ENCODE data around the gene PTP4A1.
"Not testable (repeated sequence)": the region's sequence is repeated elsewhere in the genome, so short reads cannot be mapped to it uniquely, and the experiment has no call there.

The PTP4A1 gene

DNA sequence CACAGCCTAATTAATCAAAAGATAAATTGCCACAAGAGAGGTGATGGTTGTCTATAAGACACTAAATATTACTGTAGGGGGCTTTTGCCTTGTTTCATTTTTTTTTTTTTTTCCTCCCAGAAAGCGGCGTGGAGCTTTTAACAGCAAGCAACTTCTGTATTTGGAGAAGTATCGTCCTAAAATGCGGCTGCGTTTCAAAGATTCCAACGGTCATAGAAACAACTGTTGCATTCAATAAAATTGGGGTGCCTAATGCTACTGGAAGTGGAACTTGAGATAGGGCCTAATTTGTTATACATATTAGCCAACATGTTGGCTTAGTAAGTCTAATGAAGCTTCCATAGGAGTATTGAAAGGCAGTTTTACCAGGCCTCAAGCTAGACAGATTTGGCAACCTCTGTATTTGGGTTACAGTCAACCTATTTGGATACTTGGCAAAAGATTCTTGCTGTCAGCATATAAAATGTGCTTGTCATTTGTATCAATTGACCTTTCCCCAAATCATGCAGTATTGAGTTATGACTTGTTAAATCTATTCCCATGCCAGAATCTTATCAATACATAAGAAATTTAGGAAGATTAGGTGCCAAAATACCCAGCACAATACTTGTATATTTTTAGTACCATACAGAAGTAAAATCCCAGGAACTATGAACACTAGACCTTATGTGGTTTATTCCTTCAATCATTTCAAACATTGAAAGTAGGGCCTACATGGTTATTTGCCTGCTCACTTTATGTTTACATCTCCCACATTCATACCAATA, 7.8 kb downstream of the PTP4A1 start:
- FAIRE-seq: no peak
- DNase-seq (ENCODE audit: extremely low spot score, insufficient read length, low read depth): no peak

DNA sequence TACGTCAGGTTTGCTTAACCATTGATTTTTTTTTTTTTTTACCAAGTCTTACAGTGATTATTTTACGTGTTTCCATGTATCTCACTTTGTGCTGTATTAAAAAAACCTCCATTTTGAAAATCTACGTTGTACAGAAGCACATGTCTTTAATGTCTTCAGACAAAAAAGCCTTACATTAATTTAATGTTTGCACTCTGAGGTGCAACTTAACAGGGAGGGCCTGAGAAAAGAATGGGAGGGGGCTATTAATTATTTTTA, 8.4 kb downstream of the PTP4A1 start:
- no peak for FAIRE-seq
- DNase-seq (ENCODE audit: extremely low spot score, insufficient read length, low read depth): no peak

DNA sequence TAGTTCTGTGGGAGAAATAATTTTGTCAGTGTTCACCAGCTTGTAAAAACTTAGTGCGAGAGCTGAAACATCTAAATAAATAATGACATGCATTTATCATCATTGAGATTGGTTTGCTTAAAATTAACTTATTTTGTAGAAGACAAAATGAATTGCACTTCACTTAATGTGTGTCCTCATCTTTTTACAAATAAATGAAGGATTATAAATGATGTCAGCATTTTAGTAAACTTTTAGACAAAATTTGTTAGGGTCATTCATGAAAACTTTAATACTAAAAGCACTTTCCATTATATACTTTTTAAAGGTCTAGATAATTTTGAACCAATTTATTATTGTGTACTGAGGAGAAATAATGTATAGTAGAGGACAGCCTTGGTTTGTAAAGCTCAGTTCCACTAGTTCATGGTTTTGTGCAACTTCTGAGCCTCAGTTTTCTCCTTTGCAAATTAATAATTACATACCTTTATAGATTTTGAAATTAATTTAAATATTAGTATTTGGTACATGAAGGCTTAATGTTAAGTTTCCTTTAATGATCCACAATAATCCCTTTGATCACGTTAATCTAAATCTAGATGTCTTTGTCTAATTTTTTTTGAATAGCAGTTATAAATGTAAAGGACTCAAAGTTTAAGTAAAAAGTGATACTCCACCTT, 9.2 kb downstream of the PTP4A1 start:
- DNase-seq (ENCODE audit: extremely low spot score, insufficient read length, low read depth) (no peak), FAIRE-seq (no peak)

DNA sequence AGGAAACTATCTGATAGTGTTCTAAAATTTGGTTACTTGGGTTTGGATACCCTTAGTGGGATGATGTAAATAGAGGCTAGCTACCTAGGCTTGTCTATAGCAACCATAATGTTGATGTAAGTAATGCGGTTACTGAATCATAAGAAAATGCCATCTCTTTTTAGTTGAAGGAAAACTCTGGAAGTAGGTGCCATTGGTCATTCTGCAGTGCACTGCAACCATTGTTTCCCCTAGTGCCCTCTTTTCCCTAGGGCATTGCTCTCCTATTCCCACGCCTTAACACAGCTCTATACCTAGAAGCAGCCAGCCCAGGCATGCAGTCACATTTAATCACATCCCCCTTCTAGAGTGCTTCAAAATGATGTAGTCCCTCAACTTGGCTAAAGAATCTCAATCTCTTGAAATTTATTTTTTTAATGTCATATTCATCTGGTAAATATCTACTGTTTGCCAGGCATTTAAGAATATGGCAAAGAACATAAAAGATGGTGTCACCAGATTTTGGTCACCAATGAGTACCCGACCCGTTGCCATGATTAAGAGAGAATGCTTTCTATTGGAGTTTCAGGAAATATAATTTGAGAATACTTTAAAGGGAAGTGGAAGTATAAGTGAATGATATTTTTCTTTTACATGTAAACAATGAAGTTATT, 10.4 kb downstream of the PTP4A1 start:
- DNase-seq (ENCODE audit: extremely low spot score, insufficient read length, low read depth) (no peak), FAIRE-seq (no peak)

DNA sequence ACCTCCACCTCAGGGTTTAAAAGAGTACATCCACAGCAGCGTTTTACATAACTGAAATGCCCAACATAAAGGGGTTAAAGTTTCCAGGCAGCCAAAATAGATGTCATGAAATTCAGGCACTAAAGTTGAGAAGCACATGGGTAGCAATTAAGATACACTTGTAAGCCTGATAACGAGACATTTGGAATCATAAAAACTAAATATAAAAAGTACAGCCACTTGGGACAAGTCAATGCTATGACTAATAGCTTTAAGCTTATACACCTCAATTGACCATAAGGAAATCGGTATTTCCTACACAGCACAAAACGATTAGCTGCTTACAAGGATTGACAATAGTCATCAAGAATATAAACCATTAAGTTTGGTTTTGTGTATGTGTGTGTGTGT, 11.8 kb downstream of the PTP4A1 start:
- no peak for FAIRE-seq
- DNase-seq (ENCODE audit: extremely low spot score, insufficient read length, low read depth): no peak

DNA sequence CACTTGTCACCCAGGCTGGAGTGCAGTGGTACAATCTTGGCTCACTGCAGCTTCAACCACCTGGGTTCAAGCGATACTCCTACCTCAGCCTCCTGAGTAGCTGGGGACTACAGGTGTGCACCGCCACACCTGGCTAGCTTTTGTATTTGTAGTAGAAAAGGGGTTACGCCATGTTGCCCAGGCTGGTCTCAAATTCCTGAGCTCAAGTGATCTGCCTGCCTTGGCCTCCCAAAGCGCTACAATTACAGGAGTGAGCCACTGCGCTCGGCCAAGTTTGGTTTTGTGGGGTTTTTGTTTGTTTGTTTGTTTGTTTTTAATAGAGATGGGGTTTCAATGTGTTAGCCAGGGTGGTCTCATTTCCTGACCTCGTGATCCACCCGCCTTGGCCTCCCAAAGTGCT, 12.3 kb downstream of the PTP4A1 start:
- FAIRE-seq (no peak), DNase-seq (ENCODE audit: extremely low spot score, insufficient read length, low read depth) (no peak)

DNA sequence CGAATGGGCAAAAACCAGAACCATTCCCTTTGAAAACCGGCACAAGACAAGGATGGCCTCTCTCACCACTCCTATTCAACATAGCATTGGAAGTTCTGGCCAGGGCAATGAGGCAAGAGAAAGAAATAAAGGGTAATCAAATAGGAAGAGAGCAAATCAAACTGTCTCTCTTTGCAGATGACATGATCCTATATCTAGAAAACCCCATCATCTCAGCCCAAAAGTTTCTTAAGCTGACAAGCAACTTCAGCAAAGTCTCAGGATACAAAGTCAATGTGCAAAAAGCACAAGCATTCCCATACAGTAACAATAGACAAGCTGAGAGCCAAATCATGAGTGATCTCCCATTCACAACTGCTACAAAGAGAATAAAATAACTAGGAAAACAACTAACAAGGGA, 13.4 kb downstream of the PTP4A1 start:
- DNase-seq (ENCODE audit: extremely low spot score, insufficient read length, low read depth); FAIRE-seq: not testable (repeated sequence)

DNA sequence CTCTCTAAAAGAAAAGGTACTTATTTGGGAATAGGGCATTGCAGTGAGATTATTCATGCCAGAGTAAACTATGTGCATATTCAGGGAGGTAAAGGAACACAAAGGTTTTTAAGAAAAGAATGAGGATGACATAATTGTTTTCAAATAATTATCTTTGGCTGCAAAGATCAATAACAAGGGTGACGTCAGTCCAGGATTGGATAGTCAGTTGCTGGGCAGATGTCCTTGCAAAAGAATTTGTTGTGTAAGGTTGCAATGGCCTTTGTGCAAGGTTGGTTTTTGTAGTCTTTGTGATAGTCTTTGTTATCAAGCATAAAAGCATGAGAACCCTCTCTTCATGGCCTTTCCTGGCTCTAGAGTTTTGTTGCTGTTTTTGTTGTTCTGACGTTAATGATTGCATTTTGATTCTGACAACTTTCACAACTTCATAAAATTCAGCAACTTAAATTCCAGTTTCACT, 17.7 kb downstream of the PTP4A1 start:
- FAIRE-seq: peak; percentile 49
- no peak for DNase-seq (ENCODE audit: extremely low spot score, insufficient read length, low read depth)

DNA sequence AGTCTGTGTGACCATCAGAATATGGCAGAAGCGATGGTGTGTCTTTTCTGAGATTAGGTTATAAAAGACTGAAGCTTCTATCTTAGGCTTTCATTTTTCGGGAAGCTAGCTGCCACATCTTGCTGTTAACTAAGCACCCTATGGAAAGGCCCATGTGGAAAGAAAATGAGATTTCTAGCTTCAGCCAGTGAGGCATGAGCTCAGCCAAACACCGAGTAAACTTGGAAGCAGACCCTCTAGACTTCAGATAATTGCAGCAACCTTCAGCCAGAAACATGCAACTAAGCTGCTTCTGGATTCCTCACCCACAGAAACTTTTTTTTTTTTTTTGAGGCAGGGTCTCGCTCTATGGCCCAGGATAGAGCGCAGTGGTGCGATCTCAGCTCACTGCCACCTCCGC, 20.6 kb downstream of the PTP4A1 start:
- FAIRE-seq (no peak), DNase-seq (ENCODE audit: extremely low spot score, insufficient read length, low read depth) (no peak)

DNA sequence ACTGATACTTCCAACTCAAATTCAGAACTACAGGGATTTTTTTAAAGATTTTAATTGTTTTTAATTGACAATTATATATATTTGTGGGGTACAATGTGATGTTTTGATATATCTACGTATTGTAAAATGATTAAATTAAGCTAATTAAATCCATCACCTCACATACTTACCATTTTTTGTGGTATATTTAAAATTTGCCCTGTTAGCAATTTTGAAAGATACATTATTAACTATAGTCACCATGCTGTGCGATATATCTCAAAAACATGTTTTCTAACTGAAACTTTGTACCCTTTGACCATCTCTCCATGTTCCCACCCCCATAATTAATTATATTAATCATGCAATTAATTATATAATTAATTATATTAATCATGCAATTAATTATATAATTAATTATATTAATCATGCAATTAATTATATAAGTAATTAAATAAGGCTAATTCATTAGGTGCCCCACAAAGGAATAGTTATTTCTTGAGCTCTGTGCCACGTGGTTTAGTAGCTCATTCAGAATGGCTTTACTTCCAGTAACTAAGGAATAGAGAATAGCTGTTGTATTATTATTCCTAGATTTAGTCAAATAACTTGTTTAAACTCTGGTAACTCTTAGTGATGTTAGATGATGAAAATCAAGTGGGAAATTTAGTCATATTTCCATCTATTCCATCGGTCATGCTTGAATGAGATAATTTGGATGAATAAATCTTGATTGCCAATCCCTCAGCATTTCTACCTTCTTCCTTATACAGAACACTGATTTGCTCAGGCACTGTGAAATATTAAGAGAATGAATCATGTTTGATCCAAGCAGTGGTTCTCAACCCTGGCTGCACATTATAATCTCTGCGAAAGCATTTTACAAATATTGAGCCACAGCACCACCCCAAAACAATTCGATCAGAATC, 25.1 kb downstream of the PTP4A1 start:
- FAIRE-seq (no peak), DNase-seq (ENCODE audit: extremely low spot score, insufficient read length, low read depth) (no peak)

DNA sequence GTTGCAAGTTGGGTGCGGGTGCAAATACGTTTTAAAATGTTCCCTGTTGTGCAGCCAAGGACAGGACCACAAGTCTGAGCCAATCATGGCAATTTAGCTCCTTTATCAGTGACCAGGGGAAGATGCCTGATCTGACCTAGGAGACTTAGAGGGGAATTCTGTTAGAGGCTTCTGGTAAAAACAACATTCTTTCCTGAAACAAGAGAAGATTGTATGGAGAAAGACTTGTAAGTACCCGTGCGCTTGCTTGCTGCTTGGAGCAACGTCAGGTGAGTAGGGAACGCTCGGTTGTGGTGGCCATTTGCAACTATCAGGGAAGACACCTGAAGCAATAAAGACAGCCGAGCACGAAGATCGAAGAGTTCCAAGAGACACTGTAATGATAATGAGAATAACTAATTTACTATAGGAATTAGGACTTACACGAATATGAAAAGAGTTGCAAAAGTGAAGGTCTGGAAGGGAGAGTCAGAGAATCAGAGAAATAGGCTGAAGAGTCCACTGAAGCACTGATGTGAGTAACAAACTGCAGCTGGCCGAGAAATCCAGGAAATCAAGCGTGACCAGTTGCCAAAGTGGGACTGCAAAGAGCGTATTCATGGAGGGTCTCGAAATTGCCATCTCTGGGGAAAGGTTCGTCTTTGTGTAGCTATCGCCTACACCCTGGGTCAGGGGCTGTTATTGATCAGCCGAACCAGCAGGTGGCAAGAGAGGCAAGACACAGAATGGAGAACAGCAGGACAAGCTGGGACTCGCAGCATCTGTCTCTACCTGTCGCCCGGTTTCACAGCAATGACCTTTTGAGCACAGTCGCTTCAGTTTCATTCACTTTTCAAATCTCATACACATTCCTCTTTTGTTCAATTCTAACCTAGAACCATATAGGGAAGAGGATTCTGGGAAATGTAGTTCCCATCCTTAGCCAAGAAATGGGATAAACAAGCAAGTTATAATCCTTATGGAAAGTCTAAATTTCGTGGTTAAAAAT, 26.1 kb downstream of the PTP4A1 start:
- DNase-seq (ENCODE audit: extremely low spot score, insufficient read length, low read depth) (peak; percentile 63), FAIRE-seq (peak; percentile 97)

DNA sequence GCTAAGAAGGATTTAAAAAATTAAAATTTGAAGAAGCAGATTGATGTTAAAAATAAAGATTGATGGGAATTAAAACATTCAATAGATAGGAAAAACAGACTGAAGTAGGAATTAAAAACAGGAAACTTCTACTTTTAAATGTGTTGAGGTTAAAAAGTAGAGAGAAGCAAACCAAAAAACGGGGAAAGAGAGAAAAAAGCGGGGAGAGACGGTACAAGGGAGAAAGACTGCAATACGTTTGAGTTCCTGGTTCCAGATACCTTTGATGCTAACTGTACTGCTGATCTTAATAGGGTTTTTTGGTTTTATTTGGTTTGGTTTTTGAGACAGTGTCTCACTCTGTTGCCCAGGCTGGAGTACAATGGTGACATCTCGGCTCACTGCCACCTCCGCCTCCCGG, 27.0 kb downstream of the PTP4A1 start:
- no peak for DNase-seq (ENCODE audit: extremely low spot score, insufficient read length, low read depth)
- no peak for FAIRE-seq

DNA sequence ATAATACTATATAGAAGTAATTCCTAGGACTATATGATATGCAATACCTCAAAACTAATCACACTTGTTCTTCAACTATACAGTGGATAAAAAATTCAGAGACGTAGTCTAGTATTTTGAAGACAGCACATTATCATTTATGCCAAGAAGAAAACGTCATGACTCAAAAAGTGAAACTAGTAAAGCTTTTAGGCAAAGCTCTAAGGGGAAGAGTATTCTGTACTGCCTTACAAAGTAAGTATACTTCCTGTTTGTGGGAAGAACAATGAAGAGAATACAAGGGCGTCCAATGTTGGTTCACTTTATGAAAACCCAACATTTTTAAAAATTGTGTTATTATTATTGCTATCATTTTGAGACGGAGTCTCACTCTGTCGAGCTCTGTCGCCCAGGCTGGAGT, 27.9 kb downstream of the PTP4A1 start:
- DNase-seq (ENCODE audit: extremely low spot score, insufficient read length, low read depth) (no peak), FAIRE-seq (no peak)

DNA sequence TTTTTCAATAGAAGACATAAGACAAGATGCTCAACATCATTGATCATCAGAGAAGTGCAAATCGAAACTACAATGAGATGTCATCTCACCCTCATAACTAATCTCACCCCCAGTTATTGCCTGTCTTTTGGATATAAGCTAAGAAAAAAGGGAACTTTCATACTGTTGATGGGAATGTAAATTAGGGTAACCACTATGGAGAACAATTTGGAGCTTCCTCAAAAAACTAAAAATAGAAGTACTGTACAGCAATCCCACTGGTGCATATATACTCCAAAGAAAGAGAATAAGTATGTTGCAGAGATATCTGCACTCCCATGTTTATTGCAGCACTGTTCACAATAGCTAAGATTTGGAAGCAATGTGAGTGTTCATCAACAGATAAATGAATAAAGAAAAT, 37.0 kb downstream of the PTP4A1 start:
- DNase-seq (ENCODE audit: extremely low spot score, insufficient read length, low read depth) (no peak), FAIRE-seq (no peak)

DNA sequence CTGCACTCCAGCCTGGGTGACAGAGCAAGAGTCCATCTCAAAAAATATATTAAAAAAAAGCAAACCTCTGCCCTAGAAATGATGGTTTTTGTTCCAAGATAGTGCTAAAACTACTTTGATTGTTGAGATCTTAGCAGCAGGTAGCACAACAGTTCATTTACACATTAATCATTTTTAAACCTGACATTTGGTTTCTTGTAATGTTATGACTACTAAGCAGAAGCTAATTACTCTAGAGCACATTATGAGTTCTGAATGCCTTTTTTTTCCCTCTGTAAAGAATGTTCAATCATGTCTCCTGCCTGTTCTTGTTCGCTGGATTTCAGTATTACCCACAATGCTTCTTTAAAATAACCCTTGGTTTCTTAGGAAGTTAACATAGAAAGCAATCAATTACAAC, 38.7 kb downstream of the PTP4A1 start:
- FAIRE-seq (no peak), DNase-seq (ENCODE audit: extremely low spot score, insufficient read length, low read depth) (no peak)

DNA sequence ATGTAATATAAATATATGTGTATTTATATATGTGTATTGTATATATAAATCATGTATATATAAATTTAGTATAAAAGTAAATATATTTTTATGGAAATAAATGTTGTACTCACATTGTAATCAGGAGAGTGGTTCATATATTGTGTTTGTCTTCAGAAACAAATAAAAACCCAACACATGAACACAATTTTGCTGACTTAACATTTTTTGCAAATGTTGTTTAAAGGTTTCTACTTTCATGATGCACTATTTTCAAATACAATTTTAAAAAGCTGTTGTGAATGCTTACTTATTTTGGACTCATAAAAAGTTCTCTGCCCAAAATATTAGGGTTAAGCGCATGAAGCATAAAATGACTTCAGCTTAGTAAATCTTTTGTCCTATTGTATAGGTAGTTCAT, 39.3 kb downstream of the PTP4A1 start:
- FAIRE-seq: no peak
- no peak for DNase-seq (ENCODE audit: extremely low spot score, insufficient read length, low read depth)

DNA sequence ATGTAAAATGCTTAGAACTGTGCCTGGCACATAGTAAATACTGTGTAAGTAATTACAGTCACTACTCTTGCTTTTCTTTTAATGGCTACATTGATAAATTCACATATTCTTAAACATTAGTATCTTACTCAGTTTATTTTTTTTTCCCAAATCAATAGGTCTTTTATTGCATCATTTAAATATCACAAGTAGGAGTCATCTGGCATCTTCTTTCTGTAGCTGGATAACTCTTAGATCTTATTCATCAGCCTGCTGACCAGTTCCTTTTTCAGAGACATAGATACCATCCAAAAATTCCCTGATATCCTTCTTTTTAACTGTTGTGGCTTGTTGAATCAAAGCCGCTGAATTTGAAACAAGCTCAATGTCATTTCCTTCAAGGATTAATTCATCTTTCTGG, 43.3 kb downstream of the PTP4A1 start:
- FAIRE-seq (no peak), DNase-seq (ENCODE audit: extremely low spot score, insufficient read length, low read depth) (no peak)

Measured in GM18507 (cell line).